BLaER1 treated with 17β-estradiol and CSF1 and Interleukin-3, amounts not matched to agents 10 nM and 100 nM (cell line): Measurements from ENCODE around the gene GPAM.
"Not testable (repeated sequence)": the region's sequence is repeated elsewhere in the genome, so short reads cannot be mapped to it uniquely, and the experiment has no call there.

ENCODE experiments used
- H3K27ac ChIP-seq, 11 experiments: shearing (Covaris generic); formaldehyde crosslinking; 2 replicates each; pipeline ENCODE4 v1.8.1; 2022
- H3K27me3 ChIP-seq, 11 experiments: shearing (Covaris generic); formaldehyde crosslinking; 2 replicates each; pipeline ENCODE4 v1.8.1; 2022
- H3K36me3 ChIP-seq, 11 experiments: shearing (Covaris generic); formaldehyde crosslinking; 2 replicates each; pipeline ENCODE4 v1.8.1; 2022
- H3K4me1 ChIP-seq, 10 experiments: shearing (Covaris generic); formaldehyde crosslinking; 2 replicates each; pipeline ENCODE4 v1.8.1; 2022
- H3K4me2 ChIP-seq, 11 experiments: shearing (Covaris generic); formaldehyde crosslinking; 2 replicates each; pipeline ENCODE4 v1.8.1; 2022
- H3K4me3 ChIP-seq, 10 experiments: shearing (Covaris generic); formaldehyde crosslinking; 2 replicates each; pipeline ENCODE4 v1.8.1; 2022
- H3K9ac ChIP-seq, 11 experiments: shearing (Covaris generic); formaldehyde crosslinking; 2 replicates each; pipeline ENCODE4 v1.8.1; 2022
- H3K9me3 ChIP-seq, 11 experiments: shearing (Covaris generic); formaldehyde crosslinking; replicated peaks in 1 of 11; 2 replicates each; pipeline ENCODE4 v1.8.1; 2022
- H4K20me1 ChIP-seq, 11 experiments: shearing (Covaris generic); formaldehyde crosslinking; 2 replicates each; pipeline ENCODE4 v1.8.1; 2022
- Cebpa-rat ChIP-seq, 11 experiments: shearing (Covaris generic); IDR thresholded peaks; 2 replicates each; pipeline ENCODE4 v1.8.1; 2022

Gene GPAM

DNA sequence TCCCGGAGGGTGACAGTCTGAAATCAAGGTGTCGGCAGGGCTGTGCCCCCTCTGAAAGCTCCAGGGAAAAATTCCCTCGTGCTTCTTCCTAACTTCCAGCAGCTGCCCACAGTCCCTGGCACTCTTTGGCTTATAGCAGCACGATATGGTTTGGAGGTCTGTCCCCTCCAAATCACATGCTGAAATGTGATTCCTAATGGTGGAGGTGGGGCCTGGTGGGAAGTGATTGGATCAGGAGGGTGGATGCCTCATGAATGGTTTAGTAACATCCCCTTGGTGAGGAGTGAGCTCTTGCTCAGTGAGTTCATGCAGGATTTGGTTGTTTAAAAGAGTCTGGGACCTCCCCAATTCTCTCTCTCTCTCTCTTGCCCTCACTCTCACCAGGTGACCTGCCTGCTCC lies 51.1 kb downstream of the GPAM start:
- H3K27ac ChIP-seq, result no peak overlapping the region
- H3K27me3 ChIP-seq, result no peaks in the 10 kb centered on the region
- H3K36me3 ChIP-seq, result no peaks in the 10 kb centered on the region
- H3K4me1 ChIP-seq, result peaks cover 0 to 14% (median 0%) of the 10 kb centered on the region in 10 experiments; a peak in 4 of 20 replicates
- H3K4me2 ChIP-seq, result no peak overlapping the region
- no peak for TF ChIP-seq Cebpa-rat (IDR thresholded peaks at IDR 0.05)
- H3K9me3 ChIP-seq, result no peaks in the 10 kb centered on the region
- H3K9ac ChIP-seq, result no peak overlapping the region
- H3K4me3 ChIP-seq, result no peak overlapping the region
- no peaks in the 10 kb centered on the region for H4K20me1 ChIP-seq

DNA sequence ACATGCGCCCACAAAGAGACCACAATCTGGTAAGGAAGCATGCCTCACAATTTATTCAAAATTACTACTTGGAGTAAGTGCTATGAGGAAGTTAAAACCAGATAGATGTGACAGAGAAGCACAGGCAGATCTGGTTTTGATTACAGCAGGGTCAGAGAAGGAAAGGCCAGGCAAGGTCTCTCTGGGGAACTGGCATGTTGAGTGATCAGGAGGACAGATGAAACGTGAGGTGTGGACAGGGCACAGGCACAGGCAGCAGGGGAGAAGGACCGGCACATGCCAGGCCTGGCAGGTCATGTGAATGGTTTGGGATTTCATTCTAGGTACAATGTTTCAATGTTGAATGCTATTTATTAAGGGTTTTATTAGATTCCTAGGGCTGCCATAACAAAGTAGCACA lies 51.6 kb downstream of the GPAM start:
- H3K9ac ChIP-seq, result no peak overlapping the region
- no peaks in the 10 kb centered on the region for H3K36me3 ChIP-seq
- TF ChIP-seq Cebpa-rat (IDR thresholded peaks at IDR 0.05), result no peak
- no peaks in the 10 kb centered on the region for H3K27me3 ChIP-seq
- H3K4me2 ChIP-seq, result no peak overlapping the region
- H3K9me3 ChIP-seq, result no peaks in the 10 kb centered on the region
- H3K4me3 ChIP-seq, result no peak overlapping the region
- H3K27ac ChIP-seq, result no peak overlapping the region
- H4K20me1 ChIP-seq, result no peaks in the 10 kb centered on the region
- H3K4me1 ChIP-seq, result peaks cover 0 to 14% (median 0%) of the 10 kb centered on the region in 10 experiments; a peak in 4 of 20 replicates

GRCh38 chr10:112131346-112131745 lies 52.2 kb downstream of the GPAM start:
- no peak for TF ChIP-seq Cebpa-rat (IDR thresholded peaks at IDR 0.05)
- H4K20me1 ChIP-seq, result no peaks in the 10 kb centered on the region

DNA sequence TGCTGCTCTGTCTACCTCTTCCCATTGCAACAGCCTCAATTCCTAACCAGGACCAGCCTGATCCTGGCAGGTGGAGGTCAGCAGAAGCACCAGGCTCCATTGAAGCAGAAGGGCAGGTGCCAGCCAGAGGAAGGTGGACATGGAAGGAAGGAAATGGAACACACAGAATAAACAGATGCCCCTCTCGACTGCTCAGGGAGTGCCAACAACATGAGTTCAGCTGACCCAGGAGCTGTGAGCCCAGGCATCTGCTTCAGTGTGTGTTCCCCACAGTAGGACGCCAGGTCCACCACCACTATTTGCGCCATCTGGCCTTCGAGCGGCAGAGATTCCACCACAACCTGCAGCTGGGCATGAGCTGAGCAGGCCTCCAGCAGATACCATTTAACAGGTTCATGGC lies 56.7 kb downstream of the GPAM start:
- no peaks in the 10 kb centered on the region for H3K4me1 ChIP-seq
- no peaks in the 10 kb centered on the region for H3K27me3 ChIP-seq
- no peaks in the 10 kb centered on the region for H3K9me3 ChIP-seq
- no peak overlapping the region for H3K27ac ChIP-seq
- no peaks in the 10 kb centered on the region for H4K20me1 ChIP-seq
- H3K4me3 ChIP-seq, result no peak overlapping the region
- H3K36me3 ChIP-seq, result no peaks in the 10 kb centered on the region
- H3K9ac ChIP-seq, result no peak overlapping the region
- H3K4me2 ChIP-seq, result no peak overlapping the region
- TF ChIP-seq Cebpa-rat (IDR thresholded peaks at IDR 0.05), result no peak

More at GRCh38 chr10:112131346-112131745, 52.2 kb downstream of the GPAM start:
- Histone ChIP-seq H3K4me2 (no peak overlapping the region), H3K9me3 (no peaks in the 10 kb centered on the region), H3K27me3 (no peaks in the 10 kb centered on the region), H3K4me1 (peaks cover 0 to 11% (median 0%) of the 10 kb centered on the region in 10 experiments; a peak in 4 of 20 replicates), H3K36me3 (no peaks in the 10 kb centered on the region), H3K9ac (no peak overlapping the region), H3K27ac (no peak overlapping the region), H3K4me3 (no peak overlapping the region)

DNA sequence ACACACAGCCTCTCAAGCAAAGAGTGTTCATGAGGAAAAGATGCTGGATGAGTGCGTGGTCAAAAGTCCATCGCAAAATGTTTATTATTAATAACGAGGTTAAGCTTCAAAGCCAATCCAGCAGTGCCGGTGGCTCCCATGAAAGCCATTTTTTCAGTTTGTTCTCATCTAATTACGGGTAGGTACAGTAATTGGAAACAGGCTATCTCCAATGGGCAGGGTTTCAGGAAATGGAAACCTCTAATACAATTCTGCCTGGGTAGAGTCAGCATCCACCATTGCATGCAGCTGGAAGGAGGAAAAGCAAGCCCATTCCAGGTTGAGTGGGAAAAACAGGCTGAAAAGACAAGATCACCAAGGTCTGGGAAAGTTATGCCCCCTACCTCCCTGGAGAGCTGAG lies 57.4 kb downstream of the GPAM start:
- no peak overlapping the region for H3K4me3 ChIP-seq
- H3K4me1 ChIP-seq, result no peaks in the 10 kb centered on the region
- no peak overlapping the region for H3K4me2 ChIP-seq
- no peaks in the 10 kb centered on the region for H3K36me3 ChIP-seq
- H4K20me1 ChIP-seq, result no peaks in the 10 kb centered on the region
- H3K27ac ChIP-seq, result no peak overlapping the region
- H3K9me3 ChIP-seq, result no peaks in the 10 kb centered on the region
- no peak overlapping the region for H3K9ac ChIP-seq
- H3K27me3 ChIP-seq, result no peaks in the 10 kb centered on the region
- TF ChIP-seq Cebpa-rat (IDR thresholded peaks at IDR 0.05), result no peak

- H3K36me3 ChIP-seq, result no peaks in the 10 kb centered on the region
Observed at GRCh38 chr10:112124866-112125265, 58.7 kb downstream of the GPAM start.

DNA sequence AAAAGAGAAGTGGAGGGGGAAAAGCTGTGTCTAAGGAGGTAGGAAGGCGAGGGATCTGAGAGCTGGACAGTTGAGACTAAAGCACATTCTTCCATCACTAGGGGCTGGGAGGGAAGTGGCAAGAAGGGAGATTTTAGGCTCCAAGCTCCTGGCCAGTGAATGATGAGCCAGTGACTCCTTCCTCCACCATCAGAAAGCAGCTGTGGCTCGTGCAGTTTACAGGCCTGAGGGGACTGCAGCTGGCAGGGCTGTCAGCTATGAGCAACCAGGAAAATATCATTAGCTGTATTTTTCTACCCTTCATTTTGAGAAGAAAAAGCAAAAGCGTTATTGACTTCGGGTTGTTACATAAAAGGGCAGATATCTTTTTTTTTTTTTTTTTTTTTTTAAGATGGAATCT lies 60.7 kb downstream of the GPAM start:
- H3K9ac ChIP-seq, result no peak overlapping the region
- TF ChIP-seq Cebpa-rat (IDR thresholded peaks at IDR 0.05), result no peak
- H4K20me1 ChIP-seq, result no peaks in the 10 kb centered on the region
- H3K9me3 ChIP-seq, result no peaks in the 10 kb centered on the region
- H3K27me3 ChIP-seq, result no peaks in the 10 kb centered on the region
- no peaks in the 10 kb centered on the region for H3K4me1 ChIP-seq
- H3K36me3 ChIP-seq, result no peaks in the 10 kb centered on the region
- no peak overlapping the region for H3K4me3 ChIP-seq
- no peak overlapping the region for H3K27ac ChIP-seq
- no peak overlapping the region for H3K4me2 ChIP-seq

More at GRCh38 chr10:112124866-112125265, 58.7 kb downstream of the GPAM start:
- Histone ChIP-seq H4K20me1 (no peaks in the 10 kb centered on the region), H3K9ac (no peak overlapping the region), H3K4me3 (no peak overlapping the region), H3K4me1 (no peaks in the 10 kb centered on the region), H3K27ac (no peak overlapping the region), H3K9me3 (no peaks in the 10 kb centered on the region), H3K4me2 (no peak overlapping the region), H3K27me3 (no peaks in the 10 kb centered on the region)
- no peak for TF ChIP-seq Cebpa-rat (IDR thresholded peaks at IDR 0.05)

DNA sequence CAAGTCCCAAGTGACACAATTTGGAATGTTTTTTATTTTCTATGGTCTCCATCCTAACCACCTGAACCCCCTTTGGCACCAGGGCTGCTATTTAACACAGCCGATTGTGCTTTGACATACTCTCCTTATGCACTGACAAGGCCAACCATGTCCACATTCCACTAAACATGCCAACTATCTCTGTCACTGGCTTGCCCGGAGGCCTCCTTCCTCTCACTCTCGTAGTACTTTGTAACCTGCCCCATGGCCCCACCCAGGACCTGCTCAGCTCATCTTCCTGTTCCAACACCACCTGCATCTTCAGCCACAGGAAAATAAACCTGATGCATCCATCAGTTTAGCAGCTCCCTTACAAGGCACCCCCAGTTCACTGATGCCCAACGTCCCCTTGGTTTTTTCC lies 63.1 kb downstream of the GPAM start:
- TF ChIP-seq Cebpa-rat (IDR thresholded peaks at IDR 0.05), result no peak
- H3K4me3 ChIP-seq, result no peak overlapping the region
- no peaks in the 10 kb centered on the region for H3K9me3 ChIP-seq
- H3K4me2 ChIP-seq, result no peak overlapping the region
- H4K20me1 ChIP-seq, result no peaks in the 10 kb centered on the region
- no peak overlapping the region for H3K27ac ChIP-seq
- no peak overlapping the region for H3K9ac ChIP-seq
- no peaks in the 10 kb centered on the region for H3K36me3 ChIP-seq
- H3K4me1 ChIP-seq, result no peaks in the 10 kb centered on the region
- H3K27me3 ChIP-seq, result no peaks in the 10 kb centered on the region

DNA sequence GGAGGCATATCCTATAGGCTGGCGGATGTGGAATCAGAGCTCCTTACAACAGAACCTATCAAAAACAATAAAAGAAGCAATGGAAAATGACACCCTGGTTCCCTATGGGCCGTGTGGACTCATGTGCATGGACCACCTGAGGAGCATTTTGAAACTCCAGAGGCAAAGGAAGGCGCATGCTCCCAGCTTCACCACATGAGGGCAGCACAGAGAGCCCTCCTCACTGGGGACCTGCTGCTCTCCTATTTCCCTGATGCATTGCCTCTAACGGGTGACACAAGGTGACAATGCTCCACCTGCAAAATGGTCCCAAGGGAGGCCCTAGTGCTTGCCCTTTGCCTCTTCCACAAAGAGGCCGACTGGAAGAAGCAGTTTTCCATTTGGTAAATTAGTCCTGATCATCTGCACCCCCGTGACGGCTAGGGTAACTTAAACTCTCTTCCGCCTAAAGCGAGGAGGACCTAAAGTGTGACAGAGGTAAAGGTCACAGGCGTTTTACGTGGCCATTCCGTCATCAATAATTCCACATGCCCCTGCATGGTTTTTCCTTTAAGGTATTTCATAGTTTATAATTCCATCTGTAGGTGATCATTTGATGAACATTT lies 67.7 kb downstream of the GPAM start:
- Histone ChIP-seq H3K4me1 (no peaks in the 10 kb centered on the region), H3K4me2 (no peak overlapping the region), H3K4me3 (no peak overlapping the region), H3K36me3 (no peaks in the 10 kb centered on the region), H3K27me3 (no peaks in the 10 kb centered on the region), H3K9ac (no peak overlapping the region), H3K27ac (no peak overlapping the region), H4K20me1 (no peaks in the 10 kb centered on the region), H3K9me3 (0 out of 22 replicates have a peak, but pooled peaks cover 0 to under 1% (median 0%) of the 10 kb centered on the region in 11 experiments)
- no peak for TF ChIP-seq Cebpa-rat (IDR thresholded peaks at IDR 0.05)

GRCh38 chr10:112109779-112110178 lies 73.8 kb downstream of the GPAM start:
- H3K27ac ChIP-seq, H3K9ac ChIP-seq, H3K36me3 ChIP-seq, H3K27me3 ChIP-seq, H3K4me2 ChIP-seq, H3K4me1 ChIP-seq, H3K4me3 ChIP-seq, H4K20me1 ChIP-seq: not testable (repeated sequence)
- H3K9me3 ChIP-seq, result peaks cover 4 to 10% (median 8%) of the 10 kb centered on the region in 11 experiments; a peak in 12 of 22 replicates
